Small intestine (tissue), 7 donors: ENCODE results near the gene CTAGE9. TPM values are rescaled to one million over a fixed set of nuclear protein-coding genes. Genes with fewer than 3 reads are reported as not detected.

Experiments used
- DNase-seq, 2 donors: peaks; one replicate each; pipeline versions ENCODE4 v3.0.0 to v3.0.0-alpha.2; 2013
- FAIRE-seq: peaks from 2 replicates; lab custom pipeline; 2012; peaks lifted over from hg19 to GRCh38; lab: Jason Lieb, UNC
- H3K27ac ChIP-seq, 3 donors: one replicate each; pipeline ENCODE4 v1.5.1; 2013; ENCODE audit warnings: low read length in 2 of 3, mild to moderate bottlenecking in 2 of 3, control low read depth in 1 of 3, inconsistent platforms in 1 of 3, low read depth in 1 of 3, moderate library complexity in 1 of 3
- H3K27me3 ChIP-seq, 3 donors: one replicate each; pipeline ENCODE4 v1.6.1; 2013; ENCODE audit warnings: low read length in 3 of 3, inconsistent platforms in 1 of 3; ENCODE audit not compliant: control insufficient read depth in 3 of 3, insufficient read depth in 3 of 3
- H3K36me3 ChIP-seq, 3 donors: one replicate each; pipeline ENCODE4 v1.6.1; 2013; ENCODE audit warnings: low read length in 3 of 3, inconsistent platforms in 1 of 3, low read depth in 1 of 3, mild to moderate bottlenecking in 1 of 3, moderate library complexity in 1 of 3; ENCODE audit not compliant: control insufficient read depth in 3 of 3, insufficient read depth in 2 of 3
- H3K4me1 ChIP-seq, 3 donors: one replicate each; pipeline ENCODE4 v1.6.1; 2013; ENCODE audit warnings: low read length in 2 of 3, inconsistent platforms in 1 of 3, low read depth in 1 of 3, mild to moderate bottlenecking in 1 of 3, moderate library complexity in 1 of 3; ENCODE audit not compliant: control insufficient read depth in 3 of 3, insufficient read depth in 2 of 3
- H3K4me3 ChIP-seq, 3 donors: one replicate each; pipeline ENCODE4 v1.5.1; 2013; ENCODE audit warnings: low read length in 3 of 3, control low read depth in 1 of 3, inconsistent platforms in 1 of 3, low read depth in 1 of 3, mild to moderate bottlenecking in 1 of 3, moderate library complexity in 1 of 3
- H3K9me3 ChIP-seq, 2 donors: one replicate each; pipeline ENCODE4 v1.6.1; 2013; ENCODE audit warnings: low read depth in 1 of 2, low read length in 1 of 2; ENCODE audit not compliant: control insufficient read depth in 2 of 2, insufficient read depth in 1 of 2
- WGBS, 3 donors: extraction: QIAGEN DNeasy Blood & Tissue Kit; methylation state at CpG; one replicate each; pipeline ENCODE4 v1.1.7; 2013; 5-methylcytosine and 5-hydroxymethylcytosine counted together
- polyA plus RNA-seq, 4 donors: library from polyadenylated mRNA; stranded (reverse) in 3 of 4; unstranded in 1 of 4; fragments of 200-250 nt in 3 of 4; fragments of 120-200 nt in 1 of 4; gene quantifications; one replicate each; pipeline versions ENCODE4 v1.2.1 to v1.2.3, GENCODE V29; 2013
- donor health status: healthy with polysubstance abuse.
- donor health status: control.
- donor health status: control.
- donor health status: Bipolar disorder and iron deficiency.
- donor health status: healthy.

Gene CTAGE9
- polyA plus RNA-seq, 4 donors = 0.61 TPM; not detected in 3

DNA sequence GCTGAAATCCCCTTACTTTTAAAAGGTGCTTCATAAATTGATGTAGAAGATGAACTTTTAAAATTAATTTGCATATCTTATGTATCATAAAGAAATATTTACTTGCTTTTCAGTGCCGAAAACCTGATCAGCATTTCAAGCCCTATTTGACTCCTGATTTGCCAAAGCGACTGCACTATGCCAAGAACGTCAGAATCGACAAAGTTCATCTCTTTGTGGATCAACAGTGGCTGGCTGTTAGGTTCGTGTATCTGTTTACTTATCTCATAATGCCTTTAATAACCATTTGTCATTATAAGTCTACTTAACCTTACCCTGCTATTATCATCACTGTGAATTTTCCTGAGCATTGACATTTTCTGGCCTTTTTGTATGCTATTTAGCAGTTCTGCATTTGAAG, 17.4 kb downstream of the CTAGE9 start:
- Histone ChIP-seq H3K9me3 (no peaks in the 10 kb centered on the region), H3K36me3 (peaks cover 0 to 3% (median 0%) of the 10 kb centered on the region in 3 donors), H3K4me3 (no peak overlapping the region), H3K27ac (no peak overlapping the region), H3K27me3 (no peaks in the 10 kb centered on the region), H3K4me1 (peaks cover 0 to 2% (median 0%) of the 10 kb centered on the region in 3 donors)
- no peak for FAIRE-seq
- 60 to 81% (median 72%) methylated on average over 5 of the region's 5 CpGs for WGBS, 3 donors
- DNase-seq = no peak

GRCh38 chr6:131692589-131692988, 18.2 kb downstream of the CTAGE9 start:
- Histone ChIP-seq H3K36me3 (peaks cover 0 to 3% (median 0%) of the 10 kb centered on the region in 3 donors), H3K4me3 (no peak overlapping the region), H3K9me3 (no peaks in the 10 kb centered on the region), H3K27me3 (no peaks in the 10 kb centered on the region), H3K4me1 (peaks cover 0 to 2% (median 0%) of the 10 kb centered on the region in 3 donors), H3K27ac (no peak overlapping the region)
- FAIRE-seq = peak; percentile 99
- no peak for DNase-seq

DNA sequence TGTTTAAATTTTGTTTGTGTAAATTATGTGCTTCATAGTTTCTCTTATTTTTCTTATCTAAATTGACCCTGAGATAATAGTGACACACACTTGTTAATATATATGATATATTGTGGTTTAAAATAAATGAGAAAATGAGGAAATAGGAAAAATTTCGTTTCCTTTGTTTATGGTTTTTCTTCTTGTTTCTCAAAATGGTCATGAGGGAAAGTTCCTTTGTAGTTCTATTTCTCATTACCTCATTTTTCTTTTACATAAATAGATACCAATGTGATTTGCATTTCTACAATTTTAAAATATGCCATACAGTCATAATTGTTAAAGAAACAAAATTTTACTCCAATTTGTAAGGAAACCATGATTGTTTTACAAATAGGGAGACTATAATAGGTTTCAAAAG, 18.8 kb downstream of the CTAGE9 start:
- WGBS, 3 donors = 13 to 45% (median 31%) methylated on average over 1 of the region's 1 CpG
- FAIRE-seq = no peak

DNA sequence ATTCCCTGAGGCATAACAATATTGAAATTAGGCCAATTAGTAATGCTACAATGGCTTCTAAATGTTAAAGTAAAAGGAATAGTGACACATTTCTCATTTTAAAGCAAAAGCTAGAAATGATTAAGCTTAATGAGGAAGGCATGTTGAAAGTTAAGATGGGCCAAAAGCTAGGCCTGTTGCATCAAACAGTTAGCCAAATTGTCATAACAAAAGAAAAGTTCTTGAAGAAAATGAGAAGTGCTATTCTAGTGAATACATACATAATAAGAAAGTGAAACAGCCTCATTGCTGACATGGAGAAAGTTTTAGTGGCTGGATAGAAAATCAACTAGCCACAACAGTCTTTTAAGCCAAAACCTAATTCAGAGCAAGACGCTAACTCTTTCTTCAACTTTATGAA, 22.5 kb downstream of the CTAGE9 start:
- H3K9me3 ChIP-seq = no peaks in the 10 kb centered on the region
- WGBS, 3 donors = 80 to 88% (median 88%) methylated on average over 1 of the region's 1 CpG
- peaks cover 0 to 3% (median 2%) of the 10 kb centered on the region in 3 donors for H3K36me3 ChIP-seq
- H3K27me3 ChIP-seq = no peaks in the 10 kb centered on the region
- no peak overlapping the region for H3K27ac ChIP-seq
- H3K4me1 ChIP-seq = no peaks in the 10 kb centered on the region
- FAIRE-seq (no peak), DNase-seq (no peak)
- H3K4me3 ChIP-seq = no peak overlapping the region

More for the DNA sequence above, 18.8 kb downstream of the CTAGE9 start:
- no peak for DNase-seq
- Histone ChIP-seq H3K9me3 (no peaks in the 10 kb centered on the region), H3K4me3 (no peak overlapping the region), H3K27ac (no peak overlapping the region), H3K36me3 (peaks cover 0 to 3% (median 0%) of the 10 kb centered on the region in 3 donors), H3K27me3 (no peaks in the 10 kb centered on the region), H3K4me1 (peaks cover 0 to 2% (median 0%) of the 10 kb centered on the region in 3 donors)

DNA sequence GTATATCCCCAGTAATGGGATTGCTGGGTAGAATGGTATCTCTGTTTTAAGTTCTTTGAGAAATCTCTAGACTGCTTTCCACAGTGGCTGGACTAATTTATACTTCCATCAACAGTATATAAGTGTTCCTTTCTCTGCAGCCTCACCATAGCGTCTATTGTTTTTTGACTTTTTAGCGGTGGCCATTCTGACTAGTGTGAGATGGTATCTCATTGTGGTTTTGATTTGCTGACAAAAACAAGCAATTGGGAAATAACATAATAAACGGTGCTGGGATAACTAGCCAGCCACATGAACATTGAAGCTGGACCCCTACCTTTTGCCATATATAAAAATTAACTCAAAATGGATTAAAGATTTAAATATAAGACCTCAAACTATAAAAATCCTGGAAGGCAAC, 23.8 kb downstream of the CTAGE9 start:
- no peaks in the 10 kb centered on the region for H3K27me3 ChIP-seq
- no peak overlapping the region for H3K4me3 ChIP-seq
- H3K27ac ChIP-seq = no peak overlapping the region
- H3K36me3 ChIP-seq = peaks cover 0 to 3% (median 2%) of the 10 kb centered on the region in 3 donors
- H3K9me3 ChIP-seq = no peaks in the 10 kb centered on the region
- DNase-seq = no peak
- no peaks in the 10 kb centered on the region for H3K4me1 ChIP-seq
- FAIRE-seq = no peak
- 86 to 88% (median 86%) methylated on average over 3 of the region's 3 CpGs for WGBS, 3 donors

DNA sequence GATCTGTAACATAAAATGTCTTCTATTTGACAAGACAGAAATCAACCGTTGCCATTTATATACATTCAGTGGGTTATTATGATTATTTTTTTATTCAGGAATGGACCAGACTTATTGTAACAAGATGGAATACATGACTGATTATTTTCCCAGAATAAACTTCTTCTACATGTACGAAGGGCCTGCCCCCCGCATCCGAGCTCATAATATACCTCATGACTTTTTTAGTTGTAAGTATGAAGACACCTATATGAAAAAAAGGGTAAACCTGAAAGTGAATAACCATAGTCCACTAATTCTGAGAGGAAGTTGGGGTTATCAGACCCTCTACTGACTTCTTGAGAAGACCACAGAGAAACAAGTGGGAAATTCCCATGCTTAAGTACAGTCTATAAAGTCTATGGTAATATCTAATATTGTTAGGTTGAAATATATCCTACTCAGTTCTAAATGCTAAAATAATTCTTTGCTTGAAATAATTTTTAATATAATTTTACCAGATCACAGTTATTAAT, 25.5 kb downstream of the CTAGE9 start:
- no peak for FAIRE-seq

DNA sequence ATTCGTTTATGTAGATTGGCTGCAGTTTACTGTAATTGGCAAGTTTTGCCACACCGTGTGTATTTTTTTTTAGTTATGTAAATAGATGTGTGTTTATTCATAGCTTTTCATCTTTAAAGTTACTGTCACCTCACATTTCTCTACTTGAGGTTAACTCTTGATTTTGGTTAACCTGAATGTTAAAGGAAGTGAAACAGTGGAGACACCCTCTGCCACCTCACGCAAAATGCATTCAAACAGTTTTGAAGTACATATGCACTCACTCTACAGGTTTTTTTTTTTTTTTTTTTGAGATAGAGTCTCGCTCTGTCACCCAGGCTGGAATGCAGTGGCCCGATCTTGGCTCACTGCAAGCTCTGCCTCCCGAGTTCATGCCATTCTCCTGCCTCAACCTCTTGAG, 27.3 kb downstream of the CTAGE9 start:
- no peak for DNase-seq
- H3K4me1 ChIP-seq = no peaks in the 10 kb centered on the region
- H3K27me3 ChIP-seq = no peaks in the 10 kb centered on the region
- H3K9me3 ChIP-seq = no peaks in the 10 kb centered on the region
- no peak overlapping the region for H3K4me3 ChIP-seq
- FAIRE-seq = no peak
- H3K36me3 ChIP-seq = peaks cover 0 to 5% (median 2%) of the 10 kb centered on the region in 3 donors
- 61 to 78% (median 71%) methylated on average over 6 of the region's 6 CpGs for WGBS, 3 donors
- no peak overlapping the region for H3K27ac ChIP-seq

More for the DNA sequence above, 25.5 kb downstream of the CTAGE9 start:
- Histone ChIP-seq H3K4me1 (no peaks in the 10 kb centered on the region), H3K4me3 (no peak overlapping the region), H3K27me3 (no peaks in the 10 kb centered on the region), H3K36me3 (peaks cover 0 to 5% (median 2%) of the 10 kb centered on the region in 3 donors), H3K9me3 (no peaks in the 10 kb centered on the region), H3K27ac (no peak overlapping the region)
- DNase-seq = no peak
- 68 to 87% (median 78%) methylated on average over 4 of the region's 4 CpGs for WGBS, 3 donors

DNA sequence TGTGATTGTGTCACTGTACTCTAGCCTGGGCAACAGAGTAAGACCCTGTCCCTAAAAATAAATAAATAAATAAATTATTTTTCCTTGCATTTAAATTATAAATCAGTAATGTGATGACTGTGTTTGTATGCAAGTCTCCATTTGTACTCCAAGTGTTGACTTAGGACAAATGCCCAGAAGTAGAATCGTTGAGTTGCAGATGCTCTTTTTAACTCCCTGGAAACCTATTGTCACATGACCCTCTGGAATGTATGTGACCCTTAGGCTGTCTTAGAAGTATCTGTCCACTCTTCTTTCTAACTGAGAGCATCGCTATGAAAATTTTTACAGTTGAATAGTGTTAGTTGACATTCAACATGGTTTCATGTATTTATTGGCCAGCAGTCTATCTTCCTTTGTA, 28.4 kb downstream of the CTAGE9 start:
- FAIRE-seq (no peak), DNase-seq (no peak)
- H3K4me1 ChIP-seq = no peaks in the 10 kb centered on the region
- no peaks in the 10 kb centered on the region for H3K9me3 ChIP-seq
- peaks cover 0 to 5% (median 2%) of the 10 kb centered on the region in 3 donors for H3K36me3 ChIP-seq
- no peak overlapping the region for H3K4me3 ChIP-seq
- no peak overlapping the region for H3K27ac ChIP-seq
- WGBS, 3 donors = 57 to 66% (median 65%) methylated on average over 2 of the region's 2 CpGs
- H3K27me3 ChIP-seq = no peaks in the 10 kb centered on the region

DNA sequence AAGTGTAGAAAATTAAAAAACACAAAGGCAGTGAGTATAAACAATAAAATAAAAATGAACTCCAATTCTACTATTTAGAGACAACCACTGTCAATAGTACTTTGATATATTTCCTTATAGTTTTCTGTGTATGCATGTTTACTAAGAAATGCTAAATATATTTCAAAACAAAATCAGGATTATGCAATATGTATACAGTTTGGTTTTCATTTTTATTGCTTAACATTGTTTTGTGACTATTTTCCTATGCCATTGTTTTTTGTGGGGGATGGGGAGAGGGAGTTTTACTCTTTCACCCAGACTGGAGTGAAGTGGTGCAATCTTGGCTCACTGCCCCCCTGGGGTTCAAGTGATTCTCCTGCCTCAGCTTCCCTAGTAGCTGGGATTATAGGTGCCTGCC, 29.2 kb downstream of the CTAGE9 start:
- Histone ChIP-seq H3K4me3 (no peak overlapping the region), H3K36me3 (peaks cover 0 to 10% (median 2%) of the 10 kb centered on the region in 3 donors), H3K27ac (no peak overlapping the region), H3K4me1 (no peaks in the 10 kb centered on the region), H3K27me3 (no peaks in the 10 kb centered on the region), H3K9me3 (no peaks in the 10 kb centered on the region)
- FAIRE-seq = no peak
- DNase-seq = no peak
